Stimulated activated CD4-positive, alpha-beta T cell treated with anti-CD3 and anti-CD28 coated beads, Interleukin-2, amount 100 ng/mL, for 48 hours (primary cell): ENCODE results near the gene CTNNA2.

Experiments used
- DNase-seq, 2 donors: peaks; one replicate each; pipeline ENCODE4 v3.0.0-alpha.2; 2020

CTNNA2 gene

DNA sequence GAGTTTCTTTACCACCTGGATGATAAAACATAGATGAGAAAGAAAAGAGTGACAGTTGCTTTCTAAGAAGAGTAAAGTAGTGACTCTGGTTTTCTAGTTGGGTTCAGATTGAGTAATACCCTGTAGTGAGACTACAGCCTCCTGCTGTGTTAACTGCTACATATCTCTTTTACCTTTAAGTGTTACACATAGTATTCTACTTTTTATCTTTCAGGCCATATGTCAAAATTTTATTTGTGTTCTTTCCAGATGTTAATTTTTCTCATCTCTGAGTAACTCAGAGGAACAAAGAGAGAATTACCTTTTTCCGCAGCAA, 348.2 kb downstream of the CTNNA2 start:
- DNase-seq, result no peak

DNA sequence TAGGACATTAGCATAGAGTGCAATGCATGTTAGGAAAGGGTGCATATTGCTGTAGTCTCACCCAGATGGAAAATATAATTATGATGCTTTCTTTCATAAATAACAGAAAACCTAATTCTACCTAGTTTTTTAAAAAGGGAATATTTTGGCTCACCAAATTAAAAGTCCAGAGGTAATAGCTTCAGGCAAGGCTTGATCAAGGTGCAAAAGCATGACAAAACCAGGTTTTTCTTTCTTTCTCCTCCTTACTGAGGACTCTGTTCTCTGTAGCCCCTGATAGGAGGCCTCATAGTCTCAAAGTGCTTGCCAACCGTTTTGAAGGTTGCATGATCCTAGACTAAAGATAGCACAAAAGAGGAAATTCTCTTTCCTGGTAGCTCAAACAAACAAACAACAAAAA, 349.9 kb downstream of the CTNNA2 start:
- no peak for DNase-seq

DNA sequence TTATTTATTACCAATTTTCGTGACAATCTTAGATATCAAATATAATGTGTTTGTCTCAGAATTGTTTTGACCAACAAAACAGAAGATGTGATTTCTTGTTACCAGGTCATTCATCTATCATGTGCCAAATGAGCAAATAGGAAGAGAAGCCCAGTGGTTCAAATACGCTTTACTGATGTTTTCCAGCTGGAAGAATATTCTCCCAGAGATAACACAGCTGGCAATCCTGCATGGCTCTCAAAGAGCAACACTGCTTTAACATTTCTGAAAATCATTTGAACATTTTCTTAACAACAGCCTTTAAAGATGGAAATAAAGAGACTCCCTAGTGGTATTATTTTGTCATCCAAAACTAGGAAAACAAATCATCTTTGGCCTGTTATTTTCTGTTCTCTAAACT, 359.8 kb downstream of the CTNNA2 start:
- no peak for DNase-seq

DNA sequence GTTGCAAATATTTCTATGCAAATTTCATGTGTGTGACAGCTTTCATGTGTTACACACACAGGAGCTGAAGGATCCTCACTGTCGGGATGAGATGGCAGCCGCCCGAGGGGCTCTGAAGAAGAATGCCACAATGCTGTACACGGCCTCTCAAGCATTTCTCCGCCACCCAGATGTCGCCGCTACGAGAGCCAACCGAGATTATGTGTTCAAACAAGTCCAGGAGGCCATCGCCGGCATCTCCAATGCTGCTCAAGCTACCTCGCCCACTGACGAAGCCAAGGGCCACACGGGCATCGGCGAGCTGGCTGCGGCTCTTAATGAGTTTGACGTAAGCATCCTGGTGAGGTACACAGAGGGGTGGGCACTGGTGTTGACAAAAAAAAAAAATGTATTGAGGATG, 361.2 kb downstream of the CTNNA2 start:
- no peak for DNase-seq

DNA sequence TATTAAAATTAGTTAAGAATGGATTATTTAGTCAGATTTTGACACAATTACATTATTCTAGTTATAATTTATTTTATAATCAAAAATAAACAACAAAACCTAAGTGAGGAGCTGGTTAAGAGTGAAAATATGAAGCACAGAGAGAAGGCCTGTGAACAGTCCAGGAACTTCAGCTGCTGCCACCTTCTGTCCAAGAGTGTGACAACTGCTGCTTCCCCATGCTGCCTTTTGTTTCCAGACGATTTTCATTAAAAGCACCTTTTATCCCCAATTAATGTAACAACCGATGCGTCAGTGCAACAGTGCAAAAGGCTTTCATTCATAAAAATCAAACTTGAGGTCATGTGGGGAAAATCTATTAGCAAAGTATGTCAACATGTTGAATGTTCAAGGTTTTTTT, 363.6 kb downstream of the CTNNA2 start:
- no peak for DNase-seq

DNA sequence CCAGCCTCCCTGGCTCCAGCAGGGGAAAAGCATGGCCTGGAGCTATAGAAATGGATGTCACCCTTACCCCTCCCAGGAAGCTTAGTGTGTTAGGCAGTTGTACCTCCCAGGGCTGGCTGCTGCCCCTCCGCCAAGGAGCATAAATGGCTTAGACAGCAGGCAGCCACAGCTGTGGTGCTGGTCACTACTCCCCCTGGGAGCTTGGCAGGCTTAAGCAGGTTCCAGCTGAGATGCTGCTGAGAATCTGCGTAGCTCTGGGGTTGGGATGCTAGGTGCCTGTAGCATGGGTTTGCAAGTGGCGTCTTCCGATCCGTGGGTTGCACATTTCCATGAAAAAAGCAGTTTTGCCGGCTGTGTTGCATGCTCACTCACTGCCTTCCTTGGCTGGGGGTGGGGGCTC, 369.7 kb downstream of the CTNNA2 start:
- no peak for DNase-seq

DNA sequence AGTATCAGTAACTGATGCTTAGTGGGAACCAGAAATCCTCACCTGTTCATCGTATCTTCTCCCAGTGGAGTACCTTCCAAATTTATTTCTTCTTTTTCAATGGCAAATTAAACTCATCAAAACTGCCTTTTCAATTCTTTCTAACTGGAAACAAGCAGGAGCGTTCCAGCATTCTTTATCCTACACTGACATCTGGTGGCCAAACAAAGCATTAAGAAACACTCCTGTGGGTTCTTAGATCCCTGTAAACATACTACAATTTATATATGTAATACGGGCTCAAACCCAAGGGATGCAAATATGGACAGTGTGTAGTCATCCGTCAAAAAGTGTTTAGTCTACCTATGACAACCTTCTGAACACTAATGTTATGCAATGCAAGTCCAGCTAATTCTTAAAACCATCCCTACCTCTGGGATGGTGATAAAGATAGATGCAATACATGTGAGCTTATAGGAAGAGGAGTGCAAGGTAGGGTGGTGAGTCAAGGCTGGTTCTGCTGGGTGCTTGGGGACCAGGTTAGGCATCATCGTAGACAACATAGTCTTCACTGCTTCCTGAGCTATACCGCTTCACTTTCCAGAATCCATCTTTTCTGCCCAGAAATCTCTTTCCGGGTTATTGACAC, 375.0 kb downstream of the CTNNA2 start:
- peak; percentile 4 to 6 for DNase-seq

DNA sequence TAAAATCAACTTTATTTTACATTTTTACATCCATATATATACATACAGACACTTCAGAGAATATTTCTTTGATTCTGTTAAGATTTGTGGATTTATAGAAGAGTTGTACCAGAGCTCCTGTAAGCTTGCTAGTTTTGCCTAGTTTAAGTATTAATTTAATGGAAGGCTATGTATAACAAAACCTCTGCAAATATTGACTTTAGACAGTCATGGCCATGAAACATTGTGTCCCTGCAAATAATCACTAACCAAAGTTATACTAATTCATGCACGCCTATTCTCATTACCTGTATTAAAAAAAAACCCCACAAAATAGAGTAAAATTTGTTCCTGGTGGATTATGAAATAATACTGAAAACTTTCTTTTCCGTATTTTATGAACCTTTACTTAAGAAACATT, 379.3 kb downstream of the CTNNA2 start:
- no peak for DNase-seq

DNA sequence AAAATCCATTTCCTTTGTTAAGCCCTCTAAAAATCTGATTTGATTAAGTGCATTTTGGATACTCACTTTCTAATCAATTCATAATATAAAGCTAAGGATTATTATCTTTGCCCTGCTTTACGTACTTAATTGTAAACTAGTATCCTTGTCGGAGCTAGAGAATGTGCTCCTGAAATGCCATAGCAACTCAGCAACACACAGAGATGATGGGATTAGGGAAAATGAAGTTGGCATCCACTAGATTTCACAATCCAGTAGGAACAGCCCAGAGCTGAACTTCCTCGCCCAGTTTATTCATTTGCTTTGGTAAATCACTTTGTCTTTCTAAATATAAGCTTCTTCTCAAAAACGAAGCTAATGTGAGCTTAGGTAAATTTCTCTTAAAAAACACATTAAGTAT, 386.3 kb downstream of the CTNNA2 start:
- DNase-seq, result no peak

DNA sequence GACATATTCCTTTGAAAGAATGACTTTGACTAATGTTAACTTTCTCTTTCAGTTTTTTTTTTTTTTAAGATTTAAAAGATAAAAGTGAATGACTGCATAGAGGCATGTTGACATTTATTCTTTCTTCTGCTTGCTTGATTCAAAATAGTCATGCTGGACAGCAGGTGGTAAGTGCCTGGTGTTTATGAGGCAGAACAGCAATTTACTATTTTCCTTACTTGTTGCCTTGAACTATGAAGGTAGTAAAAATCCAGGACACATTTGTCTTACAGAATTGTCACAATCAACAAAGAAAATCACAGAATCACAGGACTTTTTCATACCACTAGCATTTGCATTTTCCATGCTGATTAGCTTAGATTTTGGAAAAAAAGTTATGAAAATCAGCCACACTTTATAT, 388.3 kb downstream of the CTNNA2 start:
- no peak for DNase-seq

DNA sequence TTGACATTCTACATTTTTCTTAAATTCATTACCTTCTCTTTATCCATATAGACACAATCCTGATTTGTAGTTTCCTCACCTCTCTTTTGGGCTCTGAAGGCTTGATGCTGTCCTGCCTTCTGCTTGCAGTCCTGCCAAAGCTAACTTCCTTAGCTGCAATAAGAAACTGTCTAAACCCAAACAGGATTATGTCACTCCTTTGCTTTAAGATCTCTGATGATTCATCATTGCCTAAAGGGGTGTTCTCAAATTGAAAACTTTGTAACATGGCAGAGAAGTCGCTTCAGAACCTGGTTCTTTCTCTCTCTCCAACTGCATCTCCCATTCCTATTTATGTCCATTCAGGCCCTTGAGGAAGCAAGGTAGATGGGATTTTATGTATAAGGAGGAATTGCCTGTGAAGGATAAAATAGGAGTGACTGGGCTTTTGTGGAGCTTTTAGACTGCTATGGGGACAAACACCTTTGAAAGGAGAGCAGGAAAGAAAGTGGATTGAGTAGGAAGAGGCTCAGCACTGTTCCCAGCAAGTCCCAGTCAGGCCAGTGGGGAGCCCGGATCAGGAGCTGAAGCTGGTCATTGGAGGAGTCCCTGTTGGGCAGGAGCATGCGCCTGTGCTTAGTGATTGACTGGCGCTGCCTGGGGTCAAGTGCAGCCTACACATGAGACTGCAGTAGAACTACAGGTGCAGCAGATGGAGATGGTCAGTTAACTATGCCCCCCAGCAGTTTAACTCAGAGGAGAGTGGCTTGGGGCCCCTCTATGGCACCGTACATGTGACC, 390.6 kb downstream of the CTNNA2 start:
- DNase-seq, result no peak

DNA sequence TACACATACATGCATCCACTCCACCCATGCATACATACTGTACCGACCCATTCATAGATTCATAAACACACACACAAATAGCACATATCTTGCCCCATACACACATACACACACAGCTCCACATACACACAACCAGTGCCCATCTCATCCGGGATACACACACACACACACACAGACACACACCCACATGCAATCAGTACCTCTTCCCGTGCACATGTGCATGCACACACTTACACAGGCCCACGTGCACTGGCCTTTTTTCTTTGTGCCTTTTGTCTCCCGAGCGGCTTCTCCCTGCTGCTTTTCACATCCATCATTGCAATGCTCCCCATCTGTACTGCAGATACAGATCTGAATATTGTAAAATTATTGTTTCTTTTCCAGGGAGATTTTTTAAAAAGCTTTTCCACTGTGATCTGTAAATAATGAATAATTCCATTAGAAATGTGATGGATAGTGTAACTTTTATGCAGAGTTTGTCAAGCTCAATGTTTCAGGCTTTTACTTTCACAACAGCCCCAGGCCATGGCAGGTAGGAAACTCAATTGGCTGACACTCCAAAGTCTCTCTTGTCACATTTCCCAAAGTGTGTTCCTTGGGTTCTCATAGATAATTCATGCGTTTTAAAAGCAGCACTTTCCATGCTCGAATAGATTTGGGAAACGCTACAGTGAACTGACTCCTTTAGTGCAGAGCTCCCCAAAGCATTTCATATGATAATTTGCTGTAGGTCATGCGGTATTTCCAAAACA, 393.5 kb downstream of the CTNNA2 start:
- no peak for DNase-seq

DNA sequence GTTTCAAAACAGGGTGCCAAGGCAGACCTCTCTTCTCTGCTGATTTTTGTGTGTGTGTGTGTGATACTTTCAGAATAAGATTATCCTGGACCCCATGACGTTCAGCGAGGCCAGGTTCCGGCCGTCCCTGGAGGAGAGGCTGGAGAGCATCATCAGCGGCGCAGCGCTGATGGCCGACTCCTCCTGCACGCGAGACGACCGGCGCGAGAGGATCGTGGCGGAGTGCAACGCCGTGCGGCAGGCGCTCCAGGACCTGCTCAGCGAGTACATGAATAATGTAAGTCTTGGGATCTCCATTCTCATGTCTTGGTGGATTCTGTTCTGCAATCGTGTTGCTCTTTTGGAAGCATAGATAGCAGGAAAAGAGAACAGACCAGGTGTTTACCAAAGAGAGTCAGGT, 396.7 kb downstream of the CTNNA2 start:
- no peak for DNase-seq

DNA sequence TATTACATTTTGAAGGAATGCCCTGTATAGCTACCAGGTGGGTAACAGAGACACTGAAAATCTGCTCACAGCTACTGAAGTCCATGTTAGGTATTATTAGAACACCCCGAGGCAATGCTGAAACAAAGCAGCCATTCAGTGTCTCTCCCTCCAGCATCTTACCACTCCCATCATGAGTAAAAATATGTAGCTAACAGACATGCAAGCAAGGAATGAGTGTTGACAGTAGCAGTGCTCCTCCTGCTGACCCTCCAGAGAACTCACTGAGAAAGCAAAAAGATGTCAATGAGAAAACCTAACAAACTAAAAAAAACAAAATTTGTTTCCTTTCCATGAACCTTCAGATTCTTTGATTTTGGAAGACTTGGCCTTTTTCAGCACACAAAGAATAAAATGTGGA, 397.8 kb downstream of the CTNNA2 start:
- DNase-seq, result no peak

DNA sequence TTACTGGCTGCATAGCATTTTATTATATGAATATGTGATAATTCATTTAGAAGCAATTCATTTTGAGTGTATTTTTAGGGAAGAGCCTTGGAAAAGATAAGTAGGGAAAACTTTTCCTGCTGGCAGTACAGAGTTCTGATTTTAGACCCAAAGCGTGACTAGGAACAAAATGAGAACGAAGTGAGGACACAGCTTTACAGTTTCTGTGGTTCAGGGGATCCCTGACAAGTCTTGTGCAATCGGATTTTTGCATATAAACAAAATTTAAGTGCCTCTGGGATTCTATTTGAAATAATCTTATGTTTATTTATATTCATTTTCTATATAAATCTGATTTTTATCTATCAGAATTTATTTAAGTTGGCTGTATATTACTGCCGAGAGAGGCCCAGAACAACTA, 402.6 kb downstream of the CTNNA2 start:
- DNase-seq, result no peak

DNA sequence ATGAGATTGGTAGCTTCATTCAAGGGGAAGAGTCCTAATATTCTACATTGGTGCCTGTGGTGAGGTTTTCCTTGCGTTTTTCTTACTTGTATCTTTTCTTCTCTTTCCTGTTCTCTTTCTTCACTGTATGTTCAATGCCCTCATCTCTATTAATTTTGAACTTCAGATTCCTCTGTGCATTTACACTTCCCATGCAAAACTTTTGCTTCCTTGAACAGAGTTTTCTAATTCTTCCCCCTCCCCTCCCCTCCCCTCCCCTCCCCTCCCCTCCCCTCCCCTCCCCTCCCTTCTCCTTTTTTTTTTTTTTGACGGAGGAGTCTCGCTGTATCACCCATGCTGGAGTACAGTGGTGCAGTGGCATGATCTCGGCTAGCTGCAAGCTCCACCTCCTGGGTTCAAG, 403.4 kb downstream of the CTNNA2 start:
- DNase-seq, result no peak

DNA sequence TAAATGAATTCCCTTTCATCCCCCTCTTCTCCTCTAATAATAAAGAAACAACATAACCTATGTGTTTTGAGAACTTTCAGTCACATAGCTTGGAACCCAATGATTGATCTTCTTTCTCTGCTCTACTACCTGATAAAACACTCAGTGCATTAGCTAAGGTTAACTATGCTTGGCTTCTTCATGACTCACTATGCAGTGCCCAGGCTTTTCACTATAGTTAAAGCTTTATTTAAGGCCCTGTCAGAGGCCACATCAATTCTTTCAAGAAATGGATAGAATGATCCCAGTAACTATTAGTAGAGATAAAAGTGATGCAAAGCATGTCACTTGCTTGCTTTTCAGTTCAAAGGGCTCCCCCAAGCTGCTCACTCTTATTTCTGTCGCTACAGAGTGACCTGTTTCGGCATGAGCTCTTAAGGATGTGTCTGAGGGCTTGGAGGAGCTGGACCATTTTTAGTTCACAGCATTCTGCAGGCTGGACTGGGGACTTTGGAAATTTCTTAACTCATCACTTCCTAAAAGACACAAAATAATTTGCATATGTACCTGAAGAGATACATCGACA, 407.7 kb downstream of the CTNNA2 start:
- DNase-seq, result no peak

DNA sequence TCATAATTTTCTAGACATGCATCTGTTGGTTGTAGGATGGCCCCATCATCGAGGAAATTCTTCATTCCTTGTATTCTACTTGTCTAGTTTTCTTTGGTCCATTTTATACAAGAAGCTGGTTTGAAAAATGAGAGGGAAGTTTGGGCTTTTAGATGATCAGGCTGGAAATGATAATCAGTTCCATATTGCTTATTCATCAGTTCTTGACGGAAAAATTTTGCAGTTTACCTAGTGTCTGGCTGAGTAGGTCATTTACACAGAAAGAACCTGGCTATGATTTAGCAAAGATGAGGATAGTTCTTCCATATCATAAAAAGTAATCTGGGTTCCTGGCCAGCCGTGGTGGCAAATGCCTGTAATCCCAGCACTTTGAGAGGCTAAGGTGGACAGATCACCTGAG, 416.8 kb downstream of the CTNNA2 start:
- DNase-seq, result no peak

DNA sequence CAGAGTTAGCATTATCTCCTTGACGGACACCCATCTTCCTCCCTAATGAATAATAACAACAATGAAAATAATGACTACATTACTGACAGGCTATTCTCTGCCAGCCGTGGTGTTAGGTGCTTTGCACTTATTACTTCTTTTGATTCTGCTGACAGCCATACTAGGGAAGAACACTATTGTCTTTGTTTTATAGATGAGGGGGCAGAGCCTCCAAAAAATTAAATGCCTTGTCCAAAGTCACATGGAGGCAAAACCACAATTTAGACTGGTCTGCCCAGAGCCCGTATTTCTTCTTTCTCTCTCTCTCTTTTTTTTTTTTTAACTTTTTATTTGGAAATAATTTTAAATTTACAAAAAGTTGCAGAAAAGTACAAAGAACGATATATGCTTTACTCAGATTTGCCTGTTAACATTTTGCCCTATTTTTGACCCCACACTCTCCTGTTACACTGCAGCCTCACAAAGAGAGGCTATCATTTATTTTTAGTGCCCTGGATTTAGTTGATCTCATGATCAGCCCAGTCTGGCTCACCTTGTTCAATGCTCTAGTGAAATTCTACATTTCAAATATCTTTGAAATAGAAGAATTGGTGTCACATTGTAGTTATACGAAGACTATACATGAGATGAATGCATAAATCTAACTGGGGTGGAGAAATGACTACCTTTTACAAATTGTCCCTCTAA, 422.3 kb downstream of the CTNNA2 start:
- no peak for DNase-seq

DNA sequence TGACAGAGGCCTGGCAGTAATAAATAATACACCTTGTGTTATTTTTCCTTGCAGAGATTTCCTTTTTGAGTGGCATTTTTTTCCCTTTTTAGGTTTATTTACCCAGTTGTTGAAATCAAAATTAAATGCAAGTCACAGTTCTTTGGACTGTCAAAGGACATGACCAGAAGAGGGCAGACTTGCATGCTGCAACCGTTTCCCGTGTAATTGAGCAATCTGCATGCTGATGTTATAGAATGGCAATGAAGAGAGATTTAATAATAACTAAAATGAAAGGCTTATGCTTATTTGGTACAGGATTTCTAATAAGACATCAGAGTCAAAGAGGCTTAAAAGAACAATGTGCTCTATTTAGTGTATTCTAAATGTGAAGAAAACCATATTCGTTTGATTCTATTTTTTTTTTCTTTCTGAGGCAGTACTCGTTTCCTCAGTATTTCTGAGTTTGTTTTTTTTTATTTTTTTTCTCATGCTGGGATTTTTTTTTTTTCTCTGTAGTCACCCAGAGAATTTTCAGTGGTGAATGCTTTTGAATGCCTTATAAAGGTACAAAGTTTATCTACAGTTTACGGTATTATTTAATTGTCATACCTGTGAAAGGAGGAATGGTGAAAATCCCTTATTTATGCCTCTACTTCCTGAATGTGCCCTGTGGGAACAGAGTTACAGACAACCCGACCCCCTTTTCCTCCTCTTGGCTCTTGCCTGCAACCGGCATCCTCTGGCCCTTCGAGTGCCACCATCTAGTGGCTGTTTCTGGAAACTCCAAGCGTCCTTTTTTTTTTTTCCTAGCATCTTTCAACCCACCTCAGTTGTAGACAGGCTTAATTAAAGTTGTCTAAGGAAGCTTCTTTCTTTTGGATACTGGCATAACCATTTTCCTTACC, 423.2 kb downstream of the CTNNA2 start:
- DNase-seq, result no peak

DNA sequence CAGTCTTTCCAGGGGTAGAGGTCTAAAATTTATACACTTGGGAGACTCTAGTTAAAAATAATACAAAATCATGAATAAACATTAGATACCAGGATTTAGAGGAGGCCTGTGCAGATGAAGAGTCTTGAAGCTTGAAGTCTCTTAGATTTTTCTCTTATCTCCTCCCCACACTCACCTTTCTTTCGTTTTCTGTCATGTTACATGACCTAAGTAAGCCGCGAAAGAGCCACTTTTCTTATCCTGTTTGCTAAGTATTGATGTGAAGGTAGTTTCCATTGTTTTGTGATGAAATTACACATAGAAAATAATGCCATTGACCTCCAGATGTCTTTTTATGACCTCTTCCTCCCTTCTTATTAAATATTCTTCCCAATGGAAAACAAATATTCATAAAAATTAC, 423.9 kb downstream of the CTNNA2 start:
- no peak for DNase-seq

DNA sequence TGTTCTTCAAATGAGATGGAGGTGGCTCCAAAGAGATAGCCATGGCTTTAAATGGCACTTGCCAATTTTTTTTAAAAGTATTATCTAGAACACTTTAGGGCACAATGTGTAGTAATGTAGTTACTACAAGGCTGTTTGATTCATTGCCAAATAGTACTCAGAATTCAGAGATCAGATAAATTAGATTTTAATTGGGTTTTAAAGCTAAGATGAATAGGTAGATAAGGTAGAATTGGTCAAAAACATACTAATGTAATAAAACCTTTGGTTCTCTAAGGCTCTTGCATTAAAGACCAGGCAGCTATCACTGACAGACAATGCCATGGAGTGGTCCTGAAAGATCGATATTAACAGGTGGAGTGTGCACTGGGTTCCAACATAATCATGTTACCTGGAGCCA, 425.8 kb downstream of the CTNNA2 start:
- no peak for DNase-seq
